HCT116 (cell line): ENCODE results near the gene DOCK9. TPM values are rescaled to one million over a fixed set of nuclear protein-coding genes. Genes with fewer than 3 reads are reported as not detected.

Experiments used
- ATAC-seq: fragments of 200-7000 bp; cut with Tn5 transposase; 2 replicates; pipeline ENCODE4 v1.9.1; 2020; ENCODE audit warnings: mild to moderate bottlenecking, moderate library complexity
- BruUV-seq: library from RNA; stranded (reverse); fragments of 400-500 nt; replicated peaks from 2 replicates; lab custom pipeline; 2021; lab: Mats Ljungman, UMichigan
- CTCF ChIA-PET: fragments of 300-600 bp; sonication (Branson Sonifier 250); formaldehyde crosslinking; loops from one replicate; lab custom pipeline; 2021; ENCODE audit warnings: antibody characterized with exemption; lab: Charles Lee
- POLR2A ChIA-PET: fragments of 300-600, 350-600 bp; sonication (Branson Sonifier 250); formaldehyde crosslinking; loops from one replicate; lab custom pipeline; 2021; ENCODE audit warnings: antibody characterized with exemption; lab: Charles Lee
- RAD21 ChIA-PET, 2 experiments: fragments of 300-600 bp; sonication (Branson Sonifier 250); formaldehyde crosslinking; loops; one replicate each; lab custom pipeline; 2023; ENCODE audit warnings: low total read pairs in 2 of 2; ENCODE audit not compliant: uncharacterized antibody in 2 of 2, unreplicated experiment in 2 of 2, low non-redundant PET in 1 of 2; lab: Charles Lee
- DNase-seq: peaks from one replicate; pipeline ENCODE4 v3.0.0-alpha.2; 2010; ENCODE audit warnings: low read depth, low spot score
- H2AFZ ChIP-seq: fragments of 200-600 bp; shearing (Covaris generic), sonication (generic); 2 replicates; pipeline ENCODE4 v1.6.1; 2017; ENCODE audit warnings: low read depth, mixed run types, mixed read lengths, antibody characterized with exemption, low read length; ENCODE audit not compliant: poor library complexity, severe bottlenecking
- H3K27ac ChIP-seq: 2 replicates; pipeline ENCODE4 v1.5.1; 2012; ENCODE audit warnings: low read depth, low read length
- H3K27me3 ChIP-seq: fragments of 200-600 bp; sonication (generic); 2 replicates; pipeline ENCODE4 v1.6.1; 2016; ENCODE audit warnings: mixed run types, low read length, mixed read lengths; ENCODE audit not compliant: insufficient read depth
- H3K36me3 ChIP-seq, 2 experiments: fragments of 200-500 bp in 1 of 2; fragments of 200-600 bp in 1 of 2; sonication (Bioruptor generic) in 1 of 2; sonication (generic) in 1 of 2; 2 replicates each; pipeline versions ENCODE4 v1.5.1 to v1.6.1; 2014 to 2016; ENCODE audit warnings: low read length in 2 of 2, inconsistent platforms in 1 of 2, mixed read lengths in 1 of 2, mixed run types in 1 of 2; ENCODE audit not compliant: insufficient read depth in 2 of 2, control insufficient read depth in 1 of 2
- H3K4me1 ChIP-seq, 2 experiments: fragments of 200-600 bp in 1 of 2; sonication (generic) in 1 of 2; 2 replicates each; pipeline versions ENCODE4 v1.5.1 to v1.6.1; 2012 to 2017; ENCODE audit warnings: low read length in 2 of 2, inconsistent platforms in 1 of 2, mild to moderate bottlenecking in 1 of 2, mixed read lengths in 1 of 2, mixed run types in 1 of 2, moderate library complexity in 1 of 2; ENCODE audit not compliant: insufficient read depth in 2 of 2, control insufficient read depth in 1 of 2
- H3K4me2 ChIP-seq: fragments of 200-600 bp; sonication (generic); 2 replicates; pipeline ENCODE4 v1.6.1; 2017; ENCODE audit warnings: mixed run types, low read length, mixed read lengths
- H3K4me3 ChIP-seq, 2 experiments: fragments of 200-600 bp in 1 of 2; sonication (generic) in 1 of 2; replicated peaks in 1 of 2; 2 replicates each; pipeline ENCODE4 v1.5.1; 2011 to 2016; ENCODE audit warnings: low read length in 2 of 2, control low read depth in 1 of 2, low read depth in 1 of 2, mild to moderate bottlenecking in 1 of 2, mixed read lengths in 1 of 2, mixed run types in 1 of 2
- H3K79me2 ChIP-seq: fragments of 200-600 bp; sonication (generic); 2 replicates; pipeline ENCODE4 v1.6.1; 2017; ENCODE audit warnings: mild to moderate bottlenecking, mixed run types, low read length, moderate library complexity, mixed read lengths; ENCODE audit not compliant: insufficient read depth
- H3K9ac ChIP-seq: fragments of 200-600 bp; sonication (generic); 2 replicates; pipeline ENCODE4 v1.6.1; 2016; ENCODE audit warnings: low read length, mixed read lengths
- H3K9me2 ChIP-seq: fragments of 200-600 bp; sonication (generic), shearing (Covaris generic); 2 replicates; pipeline ENCODE4 v1.6.1; 2017; ENCODE audit warnings: mixed run types, mild to moderate bottlenecking, moderate library complexity; ENCODE audit not compliant: insufficient read depth
- H3K9me3 ChIP-seq, 2 experiments: fragments of 200-500 bp in 1 of 2; fragments of 200-600 bp in 1 of 2; sonication (Bioruptor generic) in 1 of 2; sonication (generic) in 1 of 2; 2 replicates each; pipeline ENCODE4 v1.6.1; 2014 to 2017; ENCODE audit warnings: low read length in 2 of 2, mixed read lengths in 2 of 2, inconsistent platforms in 1 of 2, low read depth in 1 of 2, mild to moderate bottlenecking in 1 of 2, mixed run types in 1 of 2, moderate library complexity in 1 of 2; ENCODE audit not compliant: control insufficient read depth in 1 of 2, insufficient read depth in 1 of 2
- H4K20me1 ChIP-seq: fragments of 200-600 bp; sonication (generic), shearing (Covaris generic); 2 replicates; pipeline ENCODE4 v1.6.1; 2017; ENCODE audit warnings: mixed run types, mild to moderate bottlenecking, moderate library complexity; ENCODE audit not compliant: insufficient read depth
- CBX3 ChIP-seq: IDR thresholded peaks from 2 replicates; pipeline ENCODE4 v1.6.1; 2012; ENCODE audit warnings: low read depth
- EGR1 ChIP-seq: IDR thresholded peaks from 2 replicates; pipeline ENCODE4 v1.6.1; 2012; ENCODE audit warnings: low read depth
- POLR2A ChIP-seq: IDR thresholded peaks from 2 replicates; pipeline ENCODE4 v1.7.0; 2011; ENCODE audit warnings: borderline replicate concordance; ENCODE audit not compliant: insufficient read depth, insufficient read length; ENCODE audit errors: extremely low read depth
- SIN3A ChIP-seq: IDR thresholded peaks from 2 replicates; pipeline ENCODE4 v1.6.1; 2012; ENCODE audit warnings: low read depth
- TCF7L2 ChIP-seq: IDR thresholded peaks from 2 replicates; pipeline ENCODE4 v1.7.0; 2011; ENCODE audit warnings: borderline replicate concordance, inconsistent platforms; ENCODE audit not compliant: insufficient read depth, insufficient read length; ENCODE audit errors: extremely low read depth
- YY1 ChIP-seq: IDR thresholded peaks from 2 replicates; pipeline ENCODE4 v1.6.1; 2011; ENCODE audit warnings: low read length, low read depth, moderate library complexity, mild to moderate bottlenecking; ENCODE audit not compliant: insufficient replicate concordance; ENCODE audit errors: extremely low read depth
- ZFX ChIP-seq: fragments of 450-650 bp; IDR thresholded peaks from 2 replicates; pipeline ENCODE4 v1.6.1; 2017
- ZNF274 ChIP-seq: fragments of 200-500 bp; sonication (Bioruptor generic); IDR thresholded peaks from 2 replicates; pipeline ENCODE4 v1.6.1; 2014; ENCODE audit warnings: mild to moderate bottlenecking, low read depth, low read length, inconsistent platforms
- intact Hi-C: fragments of 100-400 bp; cut with micrococcal nuclease; formaldehyde crosslinking; loops from 2 replicates; pipeline ENCODE4 v1.10.0; 2022
- total RNA-seq: library from RNA; stranded (reverse); gene quantifications from one replicate; pipeline ENCODE4 v1.2.1, GENCODE V29; 2021; ENCODE audit not compliant: unreplicated experiment
- TF ChIP-seq, protein P1 (sequence below): IDR thresholded peaks from 2 replicates; pipeline ENCODE4 v1.6.1; 2012
- TF ChIP-seq, protein P2 (sequence below): IDR thresholded peaks from 2 replicates; pipeline ENCODE4 v1.6.1; 2012
- TF ChIP-seq, protein P3 (sequence below): IDR thresholded peaks from 2 replicates; pipeline ENCODE4 v1.6.1; 2012; ENCODE audit warnings: low read depth
- TF ChIP-seq, protein P4 (sequence below), 3 experiments: fragments of 200-600 bp in 1 of 3; sonication (generic) in 1 of 3; IDR thresholded peaks in 2 of 3; conservative IDR thresholded peaks in 1 of 3; 2 replicates each; pipeline ENCODE4 v1.5.1; 2012 to 2017; ENCODE audit warnings: low read depth in 2 of 3, low read length in 2 of 3, antibody characterized with exemption in 1 of 3, borderline replicate concordance in 1 of 3, control low read depth in 1 of 3, mild to moderate bottlenecking in 1 of 3, mixed read lengths in 1 of 3, mixed run types in 1 of 3, moderate library complexity in 1 of 3; ENCODE audit not compliant: insufficient read depth in 1 of 3
- TF ChIP-seq, protein P5 (sequence below): IDR thresholded peaks from 2 replicates; pipeline ENCODE4 v1.6.1; 2011; ENCODE audit warnings: mild to moderate bottlenecking, low read length, moderate library complexity; ENCODE audit not compliant: insufficient replicate concordance; ENCODE audit errors: extremely low read depth

The DOCK9 gene
- total RNA-seq, 1 experiment from 2014 or later: 58.8 TPM

DNA sequence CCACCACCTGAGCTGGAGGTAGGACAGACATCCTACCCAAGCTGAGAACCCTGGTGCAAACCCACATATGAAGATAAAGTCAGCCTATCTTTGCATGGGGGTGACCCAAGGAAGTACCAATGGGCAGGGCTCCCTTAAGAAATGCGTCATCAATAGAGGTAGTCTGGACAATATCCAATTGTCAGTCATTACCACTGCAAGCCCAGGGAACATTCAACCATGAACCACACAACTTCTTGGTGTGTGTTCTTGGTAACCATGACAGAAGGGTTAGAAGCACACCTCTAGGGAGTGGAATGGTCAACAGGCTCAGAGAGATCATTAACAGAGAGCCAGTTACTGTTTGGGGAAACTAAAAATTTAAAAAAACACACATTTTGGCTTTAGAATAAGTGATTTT, 34.7 kb upstream of the DOCK9 start (continued):
- TF ChIP-seq ZFX (no peak), YY1 (no peak), POLR2A (no peak), ZNF274 (no peak), TCF7L2 (no peak)
- TF ChIP-seq, protein P1, sequence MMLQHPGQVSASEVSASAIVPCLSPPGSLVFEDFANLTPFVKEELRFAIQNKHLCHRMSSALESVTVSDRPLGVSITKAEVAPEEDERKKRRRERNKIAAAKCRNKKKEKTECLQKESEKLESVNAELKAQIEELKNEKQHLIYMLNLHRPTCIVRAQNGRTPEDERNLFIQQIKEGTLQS: no peak
- TF ChIP-seq, protein P2, sequence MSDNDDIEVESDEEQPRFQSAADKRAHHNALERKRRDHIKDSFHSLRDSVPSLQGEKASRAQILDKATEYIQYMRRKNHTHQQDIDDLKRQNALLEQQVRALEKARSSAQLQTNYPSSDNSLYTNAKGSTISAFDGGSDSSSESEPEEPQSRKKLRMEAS: no peak

DNA sequence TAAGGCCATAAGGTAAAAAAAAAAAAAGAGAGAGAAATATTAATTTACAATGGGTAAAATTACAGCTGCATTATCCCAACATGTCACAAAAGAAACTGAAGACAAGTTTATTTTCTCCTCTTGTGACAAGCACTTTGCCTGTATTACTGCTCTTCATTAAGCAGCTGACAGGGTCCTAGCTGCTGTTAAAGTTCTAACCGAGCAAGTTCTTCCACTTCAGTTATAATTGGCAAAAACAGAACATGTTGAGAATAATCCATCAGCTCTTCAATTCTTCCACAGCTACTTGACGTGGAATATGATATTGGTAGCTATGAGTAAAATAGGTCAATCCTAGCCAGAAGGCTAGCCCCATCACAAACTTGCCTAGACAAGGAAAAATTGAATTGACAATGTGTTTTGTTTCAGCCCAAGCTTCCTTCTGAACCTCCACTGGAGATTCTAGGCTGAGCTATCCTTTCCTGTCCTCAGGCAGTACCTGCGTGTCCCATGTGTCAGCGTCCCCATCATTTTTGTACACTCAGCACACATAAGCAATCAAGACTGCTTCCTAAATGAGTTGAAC, 32.2 kb upstream of the DOCK9 start:
- H3K9me2 ChIP-seq: no peaks in the 10 kb centered on the region
- H3K9ac ChIP-seq: no peak overlapping the region
- H3K27me3 ChIP-seq: no peaks in the 10 kb centered on the region
- no peak overlapping the region for H3K4me2 ChIP-seq
- no TSS peak for BruUV-seq
- H4K20me1 ChIP-seq: no peaks in the 10 kb centered on the region
- H3K27ac ChIP-seq: no peak overlapping the region
- H3K79me2 ChIP-seq: no peaks in the 10 kb centered on the region
- DNase-seq (no peak), ATAC-seq (no peak)
- H3K36me3 ChIP-seq: no peaks in the 10 kb centered on the region
- ChIA-PET POLR2A (no interaction called here), CTCF (interaction anchor here (0.8 kb wide), 1 partner anchor 256 kb away, joined by 3 read pairs; no protein-coding TSS in a partner anchor), RAD21 (no interaction called here)
- H3K4me1 ChIP-seq: no peaks in the 10 kb centered on the region
- H3K4me3 ChIP-seq: no peak overlapping the region
- intact Hi-C loops: no loop called here
- no peaks in the 10 kb centered on the region for H3K9me3 ChIP-seq
- TF ChIP-seq CBX3 (no peak), TCF7L2 (no peak), EGR1 (no peak), SIN3A (no peak)
- TF ChIP-seq, protein P3, sequence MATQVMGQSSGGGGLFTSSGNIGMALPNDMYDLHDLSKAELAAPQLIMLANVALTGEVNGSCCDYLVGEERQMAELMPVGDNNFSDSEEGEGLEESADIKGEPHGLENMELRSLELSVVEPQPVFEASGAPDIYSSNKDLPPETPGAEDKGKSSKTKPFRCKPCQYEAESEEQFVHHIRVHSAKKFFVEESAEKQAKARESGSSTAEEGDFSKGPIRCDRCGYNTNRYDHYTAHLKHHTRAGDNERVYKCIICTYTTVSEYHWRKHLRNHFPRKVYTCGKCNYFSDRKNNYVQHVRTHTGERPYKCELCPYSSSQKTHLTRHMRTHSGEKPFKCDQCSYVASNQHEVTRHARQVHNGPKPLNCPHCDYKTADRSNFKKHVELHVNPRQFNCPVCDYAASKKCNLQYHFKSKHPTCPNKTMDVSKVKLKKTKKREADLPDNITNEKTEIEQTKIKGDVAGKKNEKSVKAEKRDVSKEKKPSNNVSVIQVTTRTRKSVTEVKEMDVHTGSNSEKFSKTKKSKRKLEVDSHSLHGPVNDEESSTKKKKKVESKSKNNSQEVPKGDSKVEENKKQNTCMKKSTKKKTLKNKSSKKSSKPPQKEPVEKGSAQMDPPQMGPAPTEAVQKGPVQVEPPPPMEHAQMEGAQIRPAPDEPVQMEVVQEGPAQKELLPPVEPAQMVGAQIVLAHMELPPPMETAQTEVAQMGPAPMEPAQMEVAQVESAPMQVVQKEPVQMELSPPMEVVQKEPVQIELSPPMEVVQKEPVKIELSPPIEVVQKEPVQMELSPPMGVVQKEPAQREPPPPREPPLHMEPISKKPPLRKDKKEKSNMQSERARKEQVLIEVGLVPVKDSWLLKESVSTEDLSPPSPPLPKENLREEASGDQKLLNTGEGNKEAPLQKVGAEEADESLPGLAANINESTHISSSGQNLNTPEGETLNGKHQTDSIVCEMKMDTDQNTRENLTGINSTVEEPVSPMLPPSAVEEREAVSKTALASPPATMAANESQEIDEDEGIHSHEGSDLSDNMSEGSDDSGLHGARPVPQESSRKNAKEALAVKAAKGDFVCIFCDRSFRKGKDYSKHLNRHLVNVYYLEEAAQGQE: no peak
- TF ChIP-seq, protein P2: no peak
- TF ChIP-seq, protein P4, sequence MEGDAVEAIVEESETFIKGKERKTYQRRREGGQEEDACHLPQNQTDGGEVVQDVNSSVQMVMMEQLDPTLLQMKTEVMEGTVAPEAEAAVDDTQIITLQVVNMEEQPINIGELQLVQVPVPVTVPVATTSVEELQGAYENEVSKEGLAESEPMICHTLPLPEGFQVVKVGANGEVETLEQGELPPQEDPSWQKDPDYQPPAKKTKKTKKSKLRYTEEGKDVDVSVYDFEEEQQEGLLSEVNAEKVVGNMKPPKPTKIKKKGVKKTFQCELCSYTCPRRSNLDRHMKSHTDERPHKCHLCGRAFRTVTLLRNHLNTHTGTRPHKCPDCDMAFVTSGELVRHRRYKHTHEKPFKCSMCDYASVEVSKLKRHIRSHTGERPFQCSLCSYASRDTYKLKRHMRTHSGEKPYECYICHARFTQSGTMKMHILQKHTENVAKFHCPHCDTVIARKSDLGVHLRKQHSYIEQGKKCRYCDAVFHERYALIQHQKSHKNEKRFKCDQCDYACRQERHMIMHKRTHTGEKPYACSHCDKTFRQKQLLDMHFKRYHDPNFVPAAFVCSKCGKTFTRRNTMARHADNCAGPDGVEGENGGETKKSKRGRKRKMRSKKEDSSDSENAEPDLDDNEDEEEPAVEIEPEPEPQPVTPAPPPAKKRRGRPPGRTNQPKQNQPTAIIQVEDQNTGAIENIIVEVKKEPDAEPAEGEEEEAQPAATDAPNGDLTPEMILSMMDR (IDR thresholded peaks at IDR 0.05 in 2 of 3, conservative IDR thresholded peaks at IDR 0.05 in 1 of 3; ENCODE audit: borderline replicate concordance in 1 of 3, insufficient read depth in 1 of 3, low read depth in 2 of 3, low read length in 2 of 3): no peak
- TF ChIP-seq, protein P1: no peak
- TF ChIP-seq, protein P5, sequence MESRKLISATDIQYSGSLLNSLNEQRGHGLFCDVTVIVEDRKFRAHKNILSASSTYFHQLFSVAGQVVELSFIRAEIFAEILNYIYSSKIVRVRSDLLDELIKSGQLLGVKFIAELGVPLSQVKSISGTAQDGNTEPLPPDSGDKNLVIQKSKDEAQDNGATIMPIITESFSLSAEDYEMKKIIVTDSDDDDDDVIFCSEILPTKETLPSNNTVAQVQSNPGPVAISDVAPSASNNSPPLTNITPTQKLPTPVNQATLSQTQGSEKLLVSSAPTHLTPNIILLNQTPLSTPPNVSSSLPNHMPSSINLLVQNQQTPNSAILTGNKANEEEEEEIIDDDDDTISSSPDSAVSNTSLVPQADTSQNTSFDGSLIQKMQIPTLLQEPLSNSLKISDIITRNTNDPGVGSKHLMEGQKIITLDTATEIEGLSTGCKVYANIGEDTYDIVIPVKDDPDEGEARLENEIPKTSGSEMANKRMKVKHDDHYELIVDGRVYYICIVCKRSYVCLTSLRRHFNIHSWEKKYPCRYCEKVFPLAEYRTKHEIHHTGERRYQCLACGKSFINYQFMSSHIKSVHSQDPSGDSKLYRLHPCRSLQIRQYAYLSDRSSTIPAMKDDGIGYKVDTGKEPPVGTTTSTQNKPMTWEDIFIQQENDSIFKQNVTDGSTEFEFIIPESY: no peak
- H2AFZ ChIP-seq: no peak overlapping the region
